ENCODE measurements around the gene SLC12A2.

SLC12A2 gene

DNA sequence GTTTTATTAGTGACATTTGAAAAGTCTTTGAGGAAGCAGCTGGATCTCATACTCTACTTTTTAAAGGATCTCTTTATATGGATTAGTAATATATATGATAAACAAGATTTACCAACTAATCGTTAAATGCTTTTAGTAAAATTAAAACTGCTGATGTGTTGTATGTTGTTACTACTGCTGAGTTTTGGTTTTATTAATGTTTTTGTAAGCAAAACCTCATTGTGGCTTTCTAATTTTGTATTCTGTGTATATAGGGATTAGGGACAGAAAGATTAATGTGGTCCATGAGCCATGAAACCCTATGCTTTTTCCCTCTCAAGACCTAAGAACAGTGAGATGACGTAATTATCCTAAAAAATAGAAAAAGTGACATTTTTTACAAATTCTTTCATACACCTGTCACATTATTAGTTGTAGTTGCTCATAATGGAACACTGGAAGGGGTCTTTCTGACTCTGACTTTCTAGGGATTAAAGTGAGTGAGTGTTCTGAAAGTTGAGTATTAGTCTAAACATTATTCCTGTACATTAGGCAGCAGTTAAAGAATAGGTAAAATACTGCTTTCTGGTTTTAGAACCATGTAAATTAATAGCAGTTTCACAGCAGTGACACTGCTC lies 85.9 kb downstream of the SLC12A2 start:
- no peak for DNase-seq (ENCODE audit: low read depth)

DNA sequence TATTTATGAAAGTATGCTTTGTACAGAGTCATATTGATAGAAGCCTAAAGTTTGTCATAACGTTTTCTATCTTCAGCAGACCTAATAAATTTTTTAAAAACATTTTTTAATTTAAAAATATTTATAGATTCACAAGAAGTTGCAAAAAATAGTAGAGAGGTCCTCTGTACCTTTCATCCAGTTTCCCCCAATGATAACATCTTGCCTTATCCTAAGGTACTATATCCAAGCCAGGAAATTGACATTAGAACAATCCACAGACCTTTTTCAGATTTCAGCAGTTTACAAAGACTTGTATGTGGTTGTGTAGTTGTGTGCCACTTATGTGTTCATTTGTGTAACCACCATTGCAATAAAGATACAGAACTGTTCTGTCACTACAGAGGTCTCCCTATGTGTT lies 88.5 kb downstream of the SLC12A2 start:
- DNase-seq (ENCODE audit: low read depth) = no peak

DNA sequence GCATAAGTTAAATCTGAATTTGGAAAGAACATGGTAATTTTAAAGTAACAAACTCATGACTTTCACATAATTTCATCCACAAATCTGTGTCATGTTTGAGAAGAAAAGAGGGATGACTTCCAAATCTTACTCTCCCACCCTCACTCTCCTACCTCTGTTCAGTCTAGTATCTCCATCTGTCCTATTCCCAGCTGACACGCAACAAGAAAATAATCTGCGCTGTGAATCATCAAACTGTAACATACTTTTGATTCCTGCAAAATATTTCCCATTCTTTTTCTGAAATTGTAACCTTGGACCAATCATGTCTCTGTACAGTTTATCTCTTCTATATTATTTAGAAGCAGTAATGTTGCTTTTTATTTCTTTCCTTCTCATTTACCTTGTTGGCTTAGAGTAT lies 91.4 kb downstream of the SLC12A2 start:
- no peak for DNase-seq (ENCODE audit: low read depth)

DNA sequence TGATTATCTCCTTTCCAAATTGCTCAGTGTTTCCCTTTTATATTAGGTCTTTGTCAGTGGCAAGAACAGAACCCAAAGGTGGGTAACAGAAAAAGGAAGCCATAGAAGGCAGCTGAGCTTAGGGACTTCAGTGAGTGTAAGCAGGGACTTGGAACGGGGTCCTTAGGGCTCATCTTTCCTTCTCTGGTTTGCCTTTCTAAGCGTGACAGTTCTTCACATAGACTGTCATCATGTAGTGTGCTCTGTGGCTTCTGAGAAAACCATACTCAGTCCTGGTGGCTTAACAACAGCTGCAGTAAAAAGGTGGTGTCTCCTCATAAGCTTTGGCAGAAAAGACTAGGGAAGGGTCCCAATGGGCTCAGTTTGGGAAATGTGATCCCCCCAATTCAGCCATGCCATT lies 108.8 kb downstream of the SLC12A2 start:
- no peak for DNase-seq (ENCODE audit: low read depth)

DNA sequence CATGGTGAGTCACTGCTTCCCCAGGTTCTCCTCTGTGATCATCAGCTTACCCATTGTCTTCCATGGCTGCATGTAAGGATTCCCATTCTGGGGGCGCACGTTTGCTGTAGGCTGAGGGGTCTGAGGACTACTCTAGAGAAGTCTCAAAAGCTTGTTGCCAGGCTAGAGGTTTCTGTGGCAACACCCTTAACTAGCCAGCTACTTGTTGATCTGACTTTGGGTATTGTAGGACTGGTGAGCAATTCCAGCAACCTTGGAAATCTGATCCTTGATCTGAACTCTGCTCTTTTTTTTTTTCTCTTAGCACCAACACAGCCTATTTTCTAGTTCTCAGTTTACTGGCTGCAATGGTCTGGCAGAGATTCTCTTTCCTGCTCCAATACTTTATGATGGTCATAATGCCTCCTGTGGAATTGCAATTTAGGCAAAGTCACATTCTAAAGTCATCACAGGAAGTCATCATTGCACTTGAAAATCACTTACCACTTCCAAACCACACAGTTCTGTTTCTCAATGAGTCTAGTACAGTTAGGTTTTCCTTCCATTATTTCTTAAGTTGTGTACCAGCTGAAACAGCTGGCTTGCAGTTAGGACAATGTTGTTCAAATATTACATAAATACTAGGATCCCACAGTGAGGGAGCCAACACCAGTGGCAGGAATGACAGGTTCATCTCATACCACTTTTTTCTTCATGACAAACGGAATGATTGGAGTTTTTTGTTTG lies 110.3 kb downstream of the SLC12A2 start:
- no peak for DNase-seq (ENCODE audit: low read depth)

DNA sequence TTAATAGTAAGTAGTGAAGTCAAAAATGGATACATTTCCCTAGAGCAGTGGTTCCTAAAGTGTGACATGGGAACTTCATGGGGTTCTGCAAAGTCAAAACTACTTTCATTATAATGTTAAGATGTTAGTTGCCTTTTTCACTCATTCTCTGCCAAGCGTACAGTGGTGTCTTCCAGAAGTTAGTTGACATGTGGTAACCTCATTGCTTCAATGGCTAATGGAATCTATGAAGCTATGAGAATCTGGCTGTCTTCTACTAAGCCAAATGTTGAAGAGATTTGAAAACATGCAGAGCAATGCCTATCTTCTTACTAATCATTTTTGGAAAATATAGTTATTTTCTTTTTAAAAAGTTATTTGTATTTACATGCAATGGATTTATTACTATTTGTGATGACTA lies 111.8 kb downstream of the SLC12A2 start:
- DNase-seq (ENCODE audit: low read depth) = no peak

DNA sequence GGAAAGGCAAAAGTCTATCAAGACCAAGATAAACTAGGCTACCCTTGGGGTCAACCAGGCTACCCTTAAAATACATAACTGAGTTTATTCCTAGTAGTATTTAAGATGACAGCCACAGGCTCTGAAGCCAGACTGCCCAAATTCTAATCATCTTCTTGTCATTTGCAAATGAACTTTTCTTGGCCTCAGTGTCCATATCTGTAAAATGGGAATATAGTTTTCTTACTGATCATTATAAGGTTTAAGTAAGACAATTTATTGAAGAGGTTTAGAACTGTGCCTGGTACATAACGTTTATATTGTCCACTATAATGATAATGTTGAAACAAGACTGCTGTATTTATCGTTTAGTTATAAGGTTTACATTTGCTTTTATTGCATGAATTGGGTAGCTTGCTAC lies 112.5 kb downstream of the SLC12A2 start:
- no peak for DNase-seq (ENCODE audit: low read depth)

DNA sequence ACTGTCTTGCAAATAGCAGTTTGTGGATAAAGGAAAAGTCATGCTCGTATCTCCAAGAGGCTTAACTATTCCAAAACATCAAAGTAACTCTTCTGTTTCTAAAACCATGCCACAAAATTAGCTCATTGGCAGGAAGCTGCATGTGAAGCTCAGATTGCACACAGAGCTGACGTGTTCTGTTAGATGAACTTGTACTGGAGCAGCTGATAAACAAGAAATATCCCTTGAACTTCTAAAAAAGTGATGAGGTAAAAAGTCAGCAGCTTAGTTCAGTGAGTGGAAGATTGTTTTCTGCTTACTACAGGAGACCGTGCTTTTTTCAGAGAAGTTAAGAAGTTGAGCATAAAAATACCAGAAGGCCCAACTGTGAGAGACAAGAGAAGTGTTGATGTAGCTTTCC lies 113.2 kb downstream of the SLC12A2 start:
- no peak for DNase-seq (ENCODE audit: low read depth)

DNA sequence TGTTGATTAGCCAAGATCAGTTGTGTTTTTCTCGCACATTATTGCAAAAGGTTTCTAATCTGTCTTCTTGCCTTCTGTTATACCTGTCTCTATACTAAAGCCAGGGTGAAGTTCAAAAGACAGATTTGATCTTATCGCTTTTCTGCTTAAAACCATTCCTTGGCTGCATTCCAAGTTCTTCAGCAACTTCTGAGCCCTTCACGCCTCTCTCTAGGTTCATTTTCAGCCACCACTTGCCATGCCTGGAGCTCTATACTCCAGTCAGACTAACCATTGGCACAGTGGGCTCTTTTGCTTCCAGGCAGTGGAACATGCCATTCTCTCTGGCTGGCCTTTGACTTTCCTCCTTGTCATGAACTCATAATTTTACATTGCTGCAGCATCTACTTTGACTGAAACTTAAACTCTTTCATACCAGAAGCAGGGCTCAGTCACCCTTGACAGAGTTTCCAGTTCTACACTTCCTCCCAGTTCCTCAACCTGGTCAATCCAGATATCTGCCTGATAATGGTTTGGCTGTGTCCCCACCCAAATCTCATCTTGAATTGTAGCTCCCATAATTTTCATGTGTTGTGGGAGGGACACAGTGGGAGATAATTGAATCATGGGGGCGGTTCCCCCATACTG lies 114.4 kb downstream of the SLC12A2 start:
- DNase-seq (ENCODE audit: low read depth) = no peak

DNA sequence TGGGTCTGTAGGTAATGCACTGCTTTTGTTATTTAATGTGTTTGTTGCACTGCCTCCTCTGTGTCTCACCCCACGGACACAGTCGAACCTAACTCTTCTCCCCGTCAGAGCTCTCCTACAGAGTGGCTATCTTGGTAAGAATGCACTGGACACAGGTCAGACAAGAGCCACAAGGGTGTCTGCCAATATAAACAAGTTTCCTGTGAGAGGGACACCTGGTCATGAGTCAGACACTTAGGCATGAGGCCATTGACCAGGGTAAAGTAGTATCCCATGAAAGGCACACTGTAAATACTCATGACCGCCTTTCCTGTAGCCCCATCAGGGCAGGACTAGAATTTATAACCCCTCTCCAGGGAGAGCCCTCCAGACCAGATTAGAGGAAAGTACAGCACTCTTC lies 115.5 kb downstream of the SLC12A2 start:
- no peak for DNase-seq (ENCODE audit: low read depth)

DNA sequence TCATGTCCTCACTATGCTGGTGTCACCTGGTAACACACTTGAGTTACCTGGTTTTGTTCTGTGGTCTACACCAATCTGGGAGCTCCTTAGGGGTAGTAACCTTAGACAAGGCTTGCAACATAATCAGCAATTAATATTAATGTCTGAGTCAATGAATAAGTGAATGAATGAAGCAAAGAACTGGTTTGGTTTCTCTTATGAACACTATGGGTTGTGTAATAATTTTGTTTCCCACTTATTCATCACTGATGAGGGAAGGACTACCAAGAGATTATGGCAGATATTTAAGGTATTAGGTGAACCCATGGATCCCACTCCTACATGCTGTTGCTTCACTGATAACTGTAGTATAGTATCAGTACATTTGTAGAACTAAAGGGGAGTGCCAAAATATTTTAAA lies 116.0 kb downstream of the SLC12A2 start:
- DNase-seq (ENCODE audit: low read depth) = no peak

DNA sequence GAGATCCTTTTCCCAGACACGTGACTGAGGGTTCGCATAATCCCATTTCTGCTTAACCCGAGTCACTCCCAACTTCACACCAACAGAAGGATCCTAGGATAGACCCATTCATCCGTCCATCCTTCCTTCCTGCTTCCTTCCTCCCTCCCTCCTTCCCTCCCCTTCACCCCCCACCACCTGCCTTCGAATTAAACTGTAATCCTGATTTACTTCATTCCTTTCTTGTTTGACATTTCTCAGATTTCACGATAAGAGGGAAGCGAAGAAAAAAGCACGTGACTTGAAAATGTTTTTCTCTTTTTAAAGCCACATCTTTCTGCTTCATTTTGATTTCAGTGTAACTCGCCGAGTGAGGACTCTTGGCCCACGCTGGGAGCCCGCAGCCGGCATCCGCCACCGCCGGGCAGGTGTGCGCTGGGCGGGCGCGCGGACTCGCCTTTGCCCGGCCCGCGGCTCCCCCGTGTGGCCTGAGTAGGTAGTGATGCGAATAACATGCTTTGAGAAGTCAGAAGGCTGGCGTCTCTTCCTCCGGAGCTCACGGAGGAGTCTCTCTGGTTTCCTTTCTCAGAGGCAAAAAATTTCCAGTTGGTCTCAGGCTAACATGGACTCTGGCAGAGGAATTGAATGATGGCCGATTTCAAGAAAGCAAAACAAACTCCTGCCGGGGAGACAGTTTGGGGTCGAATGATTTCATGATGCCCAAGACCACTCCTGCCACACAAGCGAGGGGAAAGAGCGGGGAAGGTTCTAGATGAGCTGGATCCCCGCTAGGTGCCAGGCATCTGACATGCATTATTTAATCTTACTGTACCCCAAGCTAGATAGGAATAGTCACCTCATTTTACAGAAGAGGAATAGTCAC lies 117.7 kb downstream of the SLC12A2 start:
- DNase-seq (ENCODE audit: low read depth) = peak; percentile 67

DNA sequence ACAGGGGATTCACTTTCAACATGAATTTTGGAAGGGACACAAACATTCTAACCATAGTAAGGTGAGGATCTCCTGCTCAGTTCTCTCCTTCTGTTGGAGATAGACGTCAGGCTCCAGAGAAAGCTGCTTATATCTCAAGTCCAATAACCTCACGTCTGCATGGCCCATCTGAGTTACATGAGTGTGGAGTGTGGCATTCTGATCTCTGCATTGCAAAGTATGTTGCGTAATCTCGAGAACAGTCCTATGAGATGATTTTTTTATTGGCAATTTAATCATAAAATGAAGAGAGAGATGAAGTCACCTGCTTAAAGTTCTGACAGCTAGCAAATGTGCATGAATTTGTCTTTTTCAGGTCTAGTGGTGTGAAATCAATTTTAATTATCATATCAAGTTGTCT lies 118.8 kb downstream of the SLC12A2 start:
- no peak for DNase-seq (ENCODE audit: low read depth)

DNA sequence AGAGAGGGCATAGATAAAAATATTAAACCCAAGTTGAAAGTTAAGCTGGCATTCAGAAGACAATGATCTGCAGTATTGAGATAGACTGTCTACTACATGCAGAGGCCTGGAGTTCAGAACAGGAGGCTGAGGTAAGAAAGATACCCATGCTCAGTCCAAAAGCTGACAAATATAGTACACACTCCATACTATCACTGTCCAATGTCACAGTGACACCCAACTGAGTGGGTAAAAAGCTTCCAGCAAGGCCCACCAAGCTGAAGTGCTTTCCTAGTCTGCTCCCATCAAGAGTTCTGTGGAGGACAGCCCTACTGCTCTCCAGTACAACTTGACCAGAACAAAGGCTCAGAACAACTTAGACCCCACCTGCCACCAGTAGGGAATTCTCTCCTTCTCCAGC lies 124.9 kb downstream of the SLC12A2 start:
- no peak for DNase-seq (ENCODE audit: low read depth)

DNA sequence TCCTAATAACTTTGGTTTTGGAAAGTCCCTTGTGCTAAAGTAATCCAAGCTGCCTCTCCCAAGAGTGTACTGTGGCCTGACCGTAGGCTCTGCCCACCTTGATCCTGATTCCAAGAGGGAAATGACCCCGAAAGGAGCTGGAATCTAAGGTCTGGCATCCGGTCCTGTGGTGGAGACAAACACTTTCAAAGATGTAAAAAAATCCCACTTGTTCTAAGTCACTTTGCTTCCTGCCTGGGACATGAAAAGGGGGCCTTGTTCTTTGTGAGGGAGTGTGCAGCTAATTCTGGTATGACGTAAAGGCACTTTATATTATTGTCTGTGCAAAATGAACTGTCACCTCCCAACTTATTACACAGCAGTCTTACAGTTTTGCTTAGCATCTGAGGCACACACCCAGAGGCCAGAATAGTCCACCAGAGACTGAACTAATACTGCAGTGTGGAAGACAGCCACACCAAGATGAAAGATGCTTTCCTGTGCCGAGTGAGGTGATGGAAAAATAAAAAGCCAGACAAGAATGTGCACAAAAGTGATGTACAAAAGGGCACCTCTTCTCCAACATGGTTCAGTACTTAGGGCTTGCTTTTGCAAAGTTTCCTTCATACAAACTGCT lies 128.7 kb downstream of the SLC12A2 start:
- no peak for DNase-seq (ENCODE audit: low read depth)

DNA sequence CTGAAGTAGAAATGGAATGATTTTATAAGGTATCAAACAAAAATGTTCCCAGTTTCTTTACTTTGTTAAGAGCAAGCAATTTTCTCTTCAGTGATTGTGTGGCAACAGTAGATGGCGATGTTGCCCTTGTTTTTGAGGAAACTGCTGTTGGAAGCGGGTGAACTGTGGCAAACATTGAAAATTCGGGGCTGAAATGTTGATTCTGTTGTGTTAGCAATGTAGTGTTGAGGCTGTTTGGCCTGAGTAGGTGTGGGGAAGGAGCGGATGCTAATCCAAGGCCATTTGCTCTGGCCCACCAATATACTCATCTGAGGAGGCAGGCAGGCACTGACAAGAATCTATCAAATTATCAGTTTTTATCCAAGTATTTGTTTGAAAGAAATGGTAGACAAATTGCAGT lies 129.8 kb downstream of the SLC12A2 start:
- no peak for DNase-seq (ENCODE audit: low read depth)

DNA sequence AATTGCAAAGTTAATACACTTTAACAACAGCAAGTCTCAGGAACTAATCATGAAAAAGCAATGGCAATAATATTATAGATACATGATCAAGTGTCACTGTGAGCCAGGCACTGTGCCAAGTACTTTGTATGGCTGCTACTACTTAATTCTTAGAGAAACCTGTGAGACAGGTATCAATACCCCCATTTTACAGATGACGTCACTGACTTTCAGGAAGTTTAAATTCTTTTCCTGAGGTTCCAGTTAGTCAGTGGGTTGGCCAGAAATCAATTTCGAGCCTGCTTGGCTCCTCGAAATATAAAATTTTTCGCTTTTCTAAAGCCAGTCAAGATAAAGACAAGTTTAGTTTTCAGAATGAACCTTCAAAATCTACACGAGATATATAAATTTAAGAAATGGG lies 130.3 kb downstream of the SLC12A2 start:
- DNase-seq (ENCODE audit: low read depth) = no peak

DNA sequence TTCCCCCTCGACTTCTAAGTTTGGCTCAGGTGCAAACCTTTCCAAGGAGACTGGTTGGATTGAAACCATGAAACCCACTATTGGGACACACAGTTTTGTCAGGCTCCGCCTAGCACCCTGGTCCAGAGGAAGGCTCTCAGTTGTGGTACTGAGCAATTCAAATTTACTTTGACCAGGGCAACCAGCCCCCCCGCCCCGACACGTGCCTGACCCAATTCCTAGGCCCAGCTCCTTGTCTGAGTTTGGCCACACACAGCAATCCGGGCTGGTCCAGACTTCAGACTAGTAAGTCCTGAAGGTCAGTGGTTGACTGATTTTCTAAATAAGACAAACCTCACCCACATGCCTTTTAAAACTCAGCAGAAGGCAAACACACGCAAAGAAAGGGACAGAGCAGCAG lies 132.7 kb downstream of the SLC12A2 start:
- DNase-seq (ENCODE audit: low read depth) = no peak

DNA sequence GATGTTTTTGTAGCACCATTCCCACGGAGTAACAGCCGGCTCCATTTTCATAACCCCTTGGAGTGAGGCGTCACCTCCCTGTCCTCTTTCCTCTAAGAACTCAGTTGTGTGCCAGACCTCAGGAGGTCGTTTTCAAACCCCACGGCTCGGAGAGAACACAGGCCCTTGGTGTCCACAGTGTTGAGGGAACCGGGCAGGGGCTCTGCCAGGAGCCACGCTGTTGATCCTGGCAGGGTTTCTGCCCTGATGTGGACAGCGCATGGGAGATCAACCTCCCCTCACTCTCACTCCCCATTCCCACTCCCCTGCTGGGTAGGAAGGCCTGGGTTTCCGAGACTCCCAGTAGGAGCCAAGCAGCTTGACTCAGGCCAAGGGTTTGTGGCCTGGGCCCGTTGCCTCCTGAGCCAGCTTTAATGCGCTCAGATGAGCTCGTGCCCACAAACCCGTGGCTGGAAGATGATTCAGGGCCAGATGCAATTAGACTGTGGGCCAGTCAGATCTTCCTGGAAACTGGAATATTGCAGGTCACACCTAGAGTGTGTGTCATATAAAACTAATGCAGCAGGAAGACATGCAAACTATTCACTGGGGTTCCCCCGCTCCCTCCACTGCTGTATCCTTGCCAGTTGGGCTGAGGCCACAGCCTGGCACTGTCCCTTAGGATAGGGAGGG lies 133.4 kb downstream of the SLC12A2 start:
- no peak for DNase-seq (ENCODE audit: low read depth)

DNA sequence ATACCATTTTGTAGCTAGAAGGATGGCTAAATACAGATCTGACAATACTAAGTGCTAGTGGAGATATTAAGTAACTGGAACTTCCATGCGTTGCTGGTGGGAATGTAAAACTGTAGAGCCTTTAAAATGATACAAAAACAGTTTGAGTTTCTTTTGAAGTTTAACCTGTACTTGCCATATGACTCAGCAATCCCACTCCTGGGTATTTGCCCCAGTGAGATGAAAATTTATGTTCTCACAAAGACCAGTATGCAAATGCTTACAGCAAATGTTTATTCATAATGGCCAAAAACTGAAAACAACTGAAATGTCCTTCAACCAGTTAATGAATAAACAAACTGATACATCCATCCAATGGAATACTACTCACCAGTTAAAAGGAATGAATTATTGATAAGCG lies 137.3 kb downstream of the SLC12A2 start:
- DNase-seq (ENCODE audit: low read depth) = no peak

DNA sequence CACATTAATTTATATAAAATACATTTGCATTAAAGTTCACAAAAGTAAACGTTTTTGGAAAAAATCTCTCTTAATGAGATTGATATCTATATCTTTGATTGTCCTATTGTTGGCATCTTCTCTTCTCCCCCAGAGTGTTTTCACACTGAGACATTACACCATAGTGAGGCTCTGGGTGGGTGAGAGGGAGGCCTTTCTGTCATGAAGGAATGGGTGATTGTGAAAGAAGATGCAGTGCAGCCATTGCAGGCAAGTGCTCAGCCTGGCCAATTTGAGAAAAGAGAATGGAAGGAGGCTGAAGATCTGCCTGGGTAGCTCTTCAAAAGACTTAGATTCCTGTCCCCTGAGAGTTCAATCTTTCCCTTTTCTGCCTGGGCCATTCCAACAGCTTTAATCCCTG lies 140.8 kb downstream of the SLC12A2 start:
- no peak for DNase-seq (ENCODE audit: low read depth)

Measured in activated T-helper 9 cell treated with anti-CD3 and anti-CD28 coated beads, Interleukin-2, amount 50 U/mL, for 16 hours (primary cell).